Endodermal cell (in vitro differentiated cells): ENCODE results near the gene SPECC1. TPM values are rescaled to one million over a fixed set of nuclear protein-coding genes. Genes with fewer than 3 reads are reported as not detected.

Source experiments
- DNase-seq: peaks from one replicate; pipeline ENCODE4 v3.0.0-alpha.2; 2017
- H3K27ac ChIP-seq: 2 replicates; pipeline ENCODE4 v1.5.1; 2013; ENCODE audit warnings: mild to moderate bottlenecking, low read depth, low read length, moderate library complexity
- H3K27me3 ChIP-seq: 2 replicates; pipeline ENCODE4 v1.6.1; 2013; ENCODE audit warnings: mild to moderate bottlenecking, low read length, moderate library complexity; ENCODE audit not compliant: insufficient read depth, control insufficient read depth, poor library complexity, severe bottlenecking
- H3K36me3 ChIP-seq: 2 replicates; pipeline ENCODE4 v1.7.0; 2013; ENCODE audit warnings: mild to moderate bottlenecking, low read length, moderate library complexity; ENCODE audit not compliant: control insufficient read depth, insufficient read depth
- H3K4me1 ChIP-seq: one replicate; pipeline ENCODE4 v1.7.0; 2013; ENCODE audit warnings: low read length; ENCODE audit not compliant: control insufficient read depth, insufficient read depth
- H3K4me3 ChIP-seq: 2 replicates; pipeline ENCODE4 v1.5.1; 2013; ENCODE audit warnings: mild to moderate bottlenecking, low read length, moderate library complexity
- H3K9ac ChIP-seq: 2 replicates; pipeline ENCODE4 v1.6.1; 2013; ENCODE audit warnings: mild to moderate bottlenecking, low read length, moderate library complexity; ENCODE audit not compliant: poor library complexity, severe bottlenecking; ENCODE audit errors: extremely low read depth
- H3K9me3 ChIP-seq: 2 replicates; pipeline ENCODE4 v1.6.1; 2013; ENCODE audit warnings: mild to moderate bottlenecking, low read length, moderate library complexity; ENCODE audit not compliant: control insufficient read depth
- H3K27ac Mint-ChIP-seq: 2 replicates; pipeline ENCODE4 v1.8.0; 2020; ENCODE audit warnings: mixed read lengths
- H3K27me3 Mint-ChIP-seq: 2 replicates; pipeline ENCODE4 v1.8.0; 2021; ENCODE audit warnings: mild to moderate bottlenecking, mixed read lengths; ENCODE audit not compliant: insufficient read depth
- H3K36me3 Mint-ChIP-seq: 2 replicates; pipeline ENCODE4 v1.8.0; 2020; ENCODE audit warnings: low read depth, mixed read lengths
- H3K4me1 Mint-ChIP-seq: 2 replicates; pipeline ENCODE4 v1.8.0; 2020; ENCODE audit warnings: mixed read lengths
- H3K4me3 Mint-ChIP-seq: 2 replicates; pipeline ENCODE4 v1.8.0; 2020; ENCODE audit warnings: mild to moderate bottlenecking, moderate library complexity, mixed read lengths
- H3K9me3 Mint-ChIP-seq: 2 replicates; pipeline ENCODE4 v1.8.0; 2020; ENCODE audit warnings: mild to moderate bottlenecking, mixed read lengths
- CTCF ChIP-seq: fragments of 200-600 bp; sonication (generic); conservative IDR thresholded peaks from 2 replicates; pipeline ENCODE4 v1.5.0; 2021; ENCODE audit warnings: antibody characterized with exemption, mild to moderate bottlenecking
- WGBS, 2 experiments: methylation state at CpG; one replicate each; pipeline versions ENCODE4 v1.1.5 to v1.1.7; 2013; ENCODE audit warnings: missing lambda C conversion rate in 2 of 2, mixed read lengths in 1 of 2; ENCODE audit not compliant: insufficient coverage in 1 of 2, insufficient read length in 1 of 2; 5-methylcytosine and 5-hydroxymethylcytosine counted together
- total RNA-seq, 2 donors: library from RNA; stranded (reverse); fragmentation: NEBNext Ultra II Directional in 1 of 2; extraction: Animal tissue kit (Norgen Biotek cat#: 25700) in 1 of 2; gene quantifications; 2 replicates in 1 of 2; 3 replicates in 1 of 2; pipeline ENCODE4 v1.2.1, GENCODE V29; 2021

Gene SPECC1
- total RNA-seq, 2 donors from 2014 or later: 48.7 to 60.6 TPM

GRCh38 chr17:20123209-20123608 lies 114.0 kb downstream of the SPECC1 start:
- Histone ChIP-seq H3K27me3 (no peaks in the 10 kb centered on the region), H3K9ac (no peak overlapping the region), H3K9me3 (no peaks in the 10 kb centered on the region), H3K4me1 (no peaks in the 10 kb centered on the region), H3K36me3 (no peaks in the 10 kb centered on the region), H3K27ac (no peak overlapping the region), H3K4me3 (no peak overlapping the region)
- H3K9me3 Mint-ChIP-seq: no peaks in the 10 kb centered on the region
- TF ChIP-seq CTCF: no peak
- H3K4me3 Mint-ChIP-seq: no peak overlapping the region
- WGBS, 2 experiments: 83 to 89% methylated on average over 2 to 4 of the region's 4 CpGs
- no peaks in the 10 kb centered on the region for H3K27me3 Mint-ChIP-seq
- H3K36me3 Mint-ChIP-seq: no peaks in the 10 kb centered on the region
- no peak overlapping the region for H3K27ac Mint-ChIP-seq
- DNase-seq: no peak
- peaks cover 7% of the 10 kb centered on the region for H3K4me1 Mint-ChIP-seq

GRCh38 chr17:20125724-20126123 lies 116.6 kb downstream of the SPECC1 start:
- H3K4me3 Mint-ChIP-seq: no peak overlapping the region
- Histone ChIP-seq H3K4me3 (no peak overlapping the region), H3K4me1 (no peaks in the 10 kb centered on the region), H3K27ac (no peak overlapping the region), H3K9ac (no peak overlapping the region), H3K9me3 (no peaks in the 10 kb centered on the region), H3K36me3 (no peaks in the 10 kb centered on the region), H3K27me3 (no peaks in the 10 kb centered on the region)
- 94 to 97% methylated on average over 4 to 6 of the region's 6 CpGs for WGBS, 2 experiments
- H3K27ac Mint-ChIP-seq: no peak overlapping the region
- peaks cover 10% of the 10 kb centered on the region for H3K9me3 Mint-ChIP-seq
- H3K27me3 Mint-ChIP-seq: no peaks in the 10 kb centered on the region
- H3K36me3 Mint-ChIP-seq: peaks cover 4% of the 10 kb centered on the region
- no peak for DNase-seq
- H3K4me1 Mint-ChIP-seq: peaks cover 7% of the 10 kb centered on the region
- no peak for TF ChIP-seq CTCF

GRCh38 chr17:20127360-20128035 lies 118.3 kb downstream of the SPECC1 start:
- H3K4me1 Mint-ChIP-seq: peaks cover 7% of the 10 kb centered on the region

More at GRCh38 chr17:20127360-20128035, 118.3 kb downstream of the SPECC1 start:
- DNase-seq: no peak
- H3K36me3 ChIP-seq: no peaks in the 10 kb centered on the region
- Mint-ChIP-seq H3K9me3 (peaks cover 23% of the 10 kb centered on the region), H3K27ac (no peak overlapping the region), H3K36me3 (peaks cover 6% of the 10 kb centered on the region), H3K27me3 (no peaks in the 10 kb centered on the region), H3K4me3 (no peak overlapping the region)
- no peaks in the 10 kb centered on the region for H3K9me3 ChIP-seq
- WGBS, 2 experiments: 92 to 94% methylated on average over 5 to 6 of the region's 6 CpGs
- H3K4me1 ChIP-seq: no peaks in the 10 kb centered on the region
- no peak overlapping the region for H3K27ac ChIP-seq
- no peaks in the 10 kb centered on the region for H3K27me3 ChIP-seq
- TF ChIP-seq CTCF: no peak
- H3K9ac ChIP-seq: no peak overlapping the region
- H3K4me3 ChIP-seq: no peak overlapping the region
